Measurements from ENCODE around the gene NPC1L1.

DNA sequence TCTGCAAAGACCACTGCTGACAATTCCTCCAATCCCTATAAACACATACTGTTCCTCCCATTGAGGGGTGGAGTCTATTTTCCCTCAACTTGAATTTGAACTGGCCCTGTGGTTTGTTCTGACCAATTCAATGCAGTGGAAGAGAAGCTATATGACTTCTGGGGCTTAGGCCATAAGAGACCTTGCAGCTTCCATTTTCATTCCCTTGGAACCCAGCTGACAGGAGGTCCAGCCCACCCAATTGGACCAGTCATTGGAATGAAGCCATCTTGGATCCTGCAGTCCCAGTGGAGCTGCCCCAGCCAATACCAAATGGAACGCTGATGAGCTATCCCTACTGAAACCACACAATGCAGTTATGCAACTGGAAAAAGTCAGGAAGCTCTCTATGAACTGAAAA lies 49.8 kb upstream of the NPC1L1 start:
- TF ChIP-seq, protein P1, sequence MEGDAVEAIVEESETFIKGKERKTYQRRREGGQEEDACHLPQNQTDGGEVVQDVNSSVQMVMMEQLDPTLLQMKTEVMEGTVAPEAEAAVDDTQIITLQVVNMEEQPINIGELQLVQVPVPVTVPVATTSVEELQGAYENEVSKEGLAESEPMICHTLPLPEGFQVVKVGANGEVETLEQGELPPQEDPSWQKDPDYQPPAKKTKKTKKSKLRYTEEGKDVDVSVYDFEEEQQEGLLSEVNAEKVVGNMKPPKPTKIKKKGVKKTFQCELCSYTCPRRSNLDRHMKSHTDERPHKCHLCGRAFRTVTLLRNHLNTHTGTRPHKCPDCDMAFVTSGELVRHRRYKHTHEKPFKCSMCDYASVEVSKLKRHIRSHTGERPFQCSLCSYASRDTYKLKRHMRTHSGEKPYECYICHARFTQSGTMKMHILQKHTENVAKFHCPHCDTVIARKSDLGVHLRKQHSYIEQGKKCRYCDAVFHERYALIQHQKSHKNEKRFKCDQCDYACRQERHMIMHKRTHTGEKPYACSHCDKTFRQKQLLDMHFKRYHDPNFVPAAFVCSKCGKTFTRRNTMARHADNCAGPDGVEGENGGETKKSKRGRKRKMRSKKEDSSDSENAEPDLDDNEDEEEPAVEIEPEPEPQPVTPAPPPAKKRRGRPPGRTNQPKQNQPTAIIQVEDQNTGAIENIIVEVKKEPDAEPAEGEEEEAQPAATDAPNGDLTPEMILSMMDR (IDR thresholded peaks at IDR 0.05; ENCODE audit: poor library complexity, severe bottlenecking): no peak
- TF ChIP-seq POLR2AphosphoS5 (IDR thresholded peaks at IDR 0.05) (no peak), EZH2 (IDR thresholded peaks at IDR 0.05; ENCODE audit: borderline replicate concordance, insufficient read depth, low read length, poor library complexity, severe bottlenecking) (no peak)
- TF ChIP-seq, protein P2, sequence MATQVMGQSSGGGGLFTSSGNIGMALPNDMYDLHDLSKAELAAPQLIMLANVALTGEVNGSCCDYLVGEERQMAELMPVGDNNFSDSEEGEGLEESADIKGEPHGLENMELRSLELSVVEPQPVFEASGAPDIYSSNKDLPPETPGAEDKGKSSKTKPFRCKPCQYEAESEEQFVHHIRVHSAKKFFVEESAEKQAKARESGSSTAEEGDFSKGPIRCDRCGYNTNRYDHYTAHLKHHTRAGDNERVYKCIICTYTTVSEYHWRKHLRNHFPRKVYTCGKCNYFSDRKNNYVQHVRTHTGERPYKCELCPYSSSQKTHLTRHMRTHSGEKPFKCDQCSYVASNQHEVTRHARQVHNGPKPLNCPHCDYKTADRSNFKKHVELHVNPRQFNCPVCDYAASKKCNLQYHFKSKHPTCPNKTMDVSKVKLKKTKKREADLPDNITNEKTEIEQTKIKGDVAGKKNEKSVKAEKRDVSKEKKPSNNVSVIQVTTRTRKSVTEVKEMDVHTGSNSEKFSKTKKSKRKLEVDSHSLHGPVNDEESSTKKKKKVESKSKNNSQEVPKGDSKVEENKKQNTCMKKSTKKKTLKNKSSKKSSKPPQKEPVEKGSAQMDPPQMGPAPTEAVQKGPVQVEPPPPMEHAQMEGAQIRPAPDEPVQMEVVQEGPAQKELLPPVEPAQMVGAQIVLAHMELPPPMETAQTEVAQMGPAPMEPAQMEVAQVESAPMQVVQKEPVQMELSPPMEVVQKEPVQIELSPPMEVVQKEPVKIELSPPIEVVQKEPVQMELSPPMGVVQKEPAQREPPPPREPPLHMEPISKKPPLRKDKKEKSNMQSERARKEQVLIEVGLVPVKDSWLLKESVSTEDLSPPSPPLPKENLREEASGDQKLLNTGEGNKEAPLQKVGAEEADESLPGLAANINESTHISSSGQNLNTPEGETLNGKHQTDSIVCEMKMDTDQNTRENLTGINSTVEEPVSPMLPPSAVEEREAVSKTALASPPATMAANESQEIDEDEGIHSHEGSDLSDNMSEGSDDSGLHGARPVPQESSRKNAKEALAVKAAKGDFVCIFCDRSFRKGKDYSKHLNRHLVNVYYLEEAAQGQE (IDR thresholded peaks at IDR 0.05; ENCODE audit: borderline replicate concordance): no peak

All from neural cell (in vitro differentiated cells).